HG03280 (cell line): ENCODE measurements around the gene FER.
A peak's percentile ranks its signal among the peaks of the same experiment; 100 is the strongest.

Source experiments
- ATAC-seq: cut with Tn5 transposase; IDR thresholded peaks from one replicate; pipeline ENCODE4 v1.9.1; 2021; ENCODE audit warnings: mild to moderate bottlenecking, moderate library complexity; ENCODE audit not compliant: unreplicated experiment

Gene FER

GRCh38 chr5:109099081-109099480, 351.4 kb downstream of the FER start:
- ATAC-seq: no peak

GRCh38 chr5:109100971-109101370, 353.3 kb downstream of the FER start:
- no peak for ATAC-seq

- no peak for ATAC-seq
Observed at GRCh38 chr5:109102096-109102690, 354.5 kb downstream of the FER start.

- no peak for ATAC-seq
Observed at GRCh38 chr5:109105631-109106267, 358.1 kb downstream of the FER start.

GRCh38 chr5:109111680-109112079, 364.0 kb downstream of the FER start:
- ATAC-seq: no peak

GRCh38 chr5:109113608-109114007, 365.9 kb downstream of the FER start:
- ATAC-seq: no peak

- no peak for ATAC-seq
Observed at GRCh38 chr5:109121225-109121624, 373.5 kb downstream of the FER start.

GRCh38 chr5:109125755-109126429, 378.2 kb downstream of the FER start:
- no peak for ATAC-seq

GRCh38 chr5:109126481-109126880, 378.8 kb downstream of the FER start:
- no peak for ATAC-seq

GRCh38 chr5:109136906-109137305, 389.2 kb downstream of the FER start:
- no peak for ATAC-seq

- ATAC-seq: no peak
Observed at GRCh38 chr5:109141222-109142200, 393.8 kb downstream of the FER start.

- no peak for ATAC-seq
Observed at GRCh38 chr5:109143031-109143430, 395.3 kb downstream of the FER start.

- ATAC-seq: no peak
Observed at GRCh38 chr5:109145139-109145538, 397.4 kb downstream of the FER start.

GRCh38 chr5:109146591-109146990, 398.9 kb downstream of the FER start:
- no peak for ATAC-seq

GRCh38 chr5:109152565-109152964, 404.9 kb downstream of the FER start:
- ATAC-seq: no peak

GRCh38 chr5:109155625-109156024, 407.9 kb downstream of the FER start:
- peak; percentile 66 for ATAC-seq

- ATAC-seq: no peak
Observed at GRCh38 chr5:109156885-109157284, 409.2 kb downstream of the FER start.

GRCh38 chr5:109160468-109160867, 412.8 kb downstream of the FER start:
- no peak for ATAC-seq

- peak; percentile 69 for ATAC-seq
Observed at GRCh38 chr5:109161914-109162683, 414.4 kb downstream of the FER start.

GRCh38 chr5:109163336-109163735, 415.6 kb downstream of the FER start:
- no peak for ATAC-seq
